Neural cell (in vitro differentiated cells): Measurements from ENCODE around the gene POFUT1. TPM values are rescaled to one million over a fixed set of nuclear protein-coding genes. Genes with fewer than 3 reads are reported as not detected.

Source experiments
- H2AFZ ChIP-seq: fragments of 200-600, 300-800 bp; sonication (generic), shearing (Covaris generic); 2 replicates; pipeline ENCODE4 v1.6.0; 2014; ENCODE audit warnings: low read depth, mild to moderate bottlenecking, antibody characterized with exemption, low read length, moderate library complexity
- H3F3A ChIP-seq: fragments of 200-600 bp; shearing (Covaris generic); 2 replicates; pipeline ENCODE4 v1.6.1; 2016; ENCODE audit warnings: mild to moderate bottlenecking, moderate library complexity, mixed read lengths, antibody characterized with exemption, low read length; ENCODE audit not compliant: insufficient read depth, poor library complexity, severe bottlenecking
- H3K27ac ChIP-seq: fragments of 200-600, 300-800 bp; sonication (generic), shearing (Covaris generic); 2 replicates; pipeline ENCODE4 v1.5.1; 2014; ENCODE audit warnings: mild to moderate bottlenecking, low read length, moderate library complexity
- H3K27me3 ChIP-seq: fragments of 300-800, 200-600 bp; sonication (generic), shearing (Covaris generic); 2 replicates; pipeline ENCODE4 v1.6.0; 2014; ENCODE audit warnings: mild to moderate bottlenecking, low read depth, low read length, moderate library complexity; ENCODE audit not compliant: insufficient read depth
- H3K36me3 ChIP-seq: fragments of 300-800, 200-600 bp; sonication (generic), shearing (Covaris generic); 2 replicates; pipeline ENCODE4 v1.5.1; 2014; ENCODE audit warnings: mild to moderate bottlenecking, antibody characterized with exemption, low read length, moderate library complexity; ENCODE audit not compliant: insufficient read depth
- H3K4me2 ChIP-seq: fragments of 300-800, 200-600 bp; sonication (generic), shearing (Covaris generic); 2 replicates; pipeline ENCODE4 v1.6.0; 2014; ENCODE audit warnings: mild to moderate bottlenecking, low read length
- H3K4me3 ChIP-seq: fragments of 300-800, 200-600 bp; sonication (generic), shearing (Covaris generic); 2 replicates; pipeline ENCODE4 v1.5.1; 2014; ENCODE audit warnings: mild to moderate bottlenecking, low read length, moderate library complexity
- H3K79me2 ChIP-seq: fragments of 200-600 bp; shearing (Covaris generic); replicated peaks from 2 replicates; pipeline ENCODE4 v1.6.0; 2014; ENCODE audit warnings: mild to moderate bottlenecking, low read length, moderate library complexity; ENCODE audit not compliant: insufficient read depth
- H3K9ac ChIP-seq: fragments of 300-800, 200-600 bp; sonication (generic), shearing (Covaris generic); 2 replicates; pipeline ENCODE4 v1.6.1; 2016; ENCODE audit warnings: mild to moderate bottlenecking, low read length, mixed read lengths
- H3K9me2 ChIP-seq: fragments of 200-600 bp; shearing (Covaris generic); 2 replicates; pipeline ENCODE4 v1.6.1; 2016; ENCODE audit warnings: mild to moderate bottlenecking, low read length, mixed read lengths; ENCODE audit not compliant: insufficient read depth
- H3K9me3 ChIP-seq: fragments of 200-600, 300-800 bp; sonication (generic), shearing (Covaris generic); 2 replicates; pipeline ENCODE4 v1.6.1; 2016; ENCODE audit warnings: mild to moderate bottlenecking, mixed run types, low read length, moderate library complexity, mixed read lengths
- H4K20me1 ChIP-seq: fragments of 200-600 bp; shearing (Covaris generic); 2 replicates; pipeline ENCODE4 v1.6.1; 2016; ENCODE audit warnings: mild to moderate bottlenecking, mixed run types; ENCODE audit not compliant: insufficient read depth
- CTCF ChIP-seq: fragments of 450-650 bp; IDR thresholded peaks from 2 replicates; pipeline ENCODE4 v1.5.1; 2014; ENCODE audit warnings: antibody characterized with exemption, mild to moderate bottlenecking, moderate library complexity; ENCODE audit not compliant: poor library complexity, severe bottlenecking
- EP300 ChIP-seq: fragments of 450-650 bp; conservative IDR thresholded peaks from 2 replicates; pipeline ENCODE4 v1.6.1; 2014; ENCODE audit warnings: antibody characterized with exemption, mild to moderate bottlenecking, moderate library complexity; ENCODE audit not compliant: poor library complexity, severe bottlenecking
- EZH2 ChIP-seq: fragments of 200-600, 300-800 bp; shearing (Covaris generic), sonication (generic); IDR thresholded peaks from 2 replicates; pipeline ENCODE4 v1.6.1; 2014; ENCODE audit warnings: antibody characterized with exemption, low read length, borderline replicate concordance, mild to moderate bottlenecking; ENCODE audit not compliant: insufficient read depth, poor library complexity, severe bottlenecking
- MXI1 ChIP-seq: fragments of 450-650 bp; conservative IDR thresholded peaks from 2 replicates; pipeline ENCODE4 v1.6.1; 2014; ENCODE audit warnings: antibody characterized with exemption, mild to moderate bottlenecking; ENCODE audit not compliant: poor library complexity, severe bottlenecking
- POLR2AphosphoS5 ChIP-seq: IDR thresholded peaks from 2 replicates; pipeline ENCODE4 v1.6.1; 2012
- RAD21 ChIP-seq: fragments of 450-650 bp; conservative IDR thresholded peaks from 2 replicates; pipeline ENCODE4 v1.6.1; 2014; ENCODE audit warnings: antibody characterized with exemption, mild to moderate bottlenecking, moderate library complexity
- REST ChIP-seq: IDR thresholded peaks from 2 replicates; pipeline ENCODE4 v1.6.1; 2012; ENCODE audit warnings: borderline replicate concordance
- SMC3 ChIP-seq: fragments of 450-650 bp; conservative IDR thresholded peaks from 2 replicates; pipeline ENCODE4 v1.6.1; 2014; ENCODE audit warnings: antibody characterized with exemption, mild to moderate bottlenecking, moderate library complexity; ENCODE audit not compliant: poor library complexity
- TAF1 ChIP-seq: IDR thresholded peaks from 2 replicates; pipeline ENCODE4 v1.6.1; 2012; ENCODE audit warnings: low read depth
- polyA plus RNA-seq: library from polyadenylated mRNA; depleted of rRNA; stranded (reverse); fragments of >200 nt; gene quantifications from 2 replicates; pipeline ENCODE4 v1.2.3, GENCODE V29; 2014

Gene POFUT1
- polyA plus RNA-seq, 1 donor from 2014 or later, result 14.0 TPM

GRCh38 chr20:32158943-32159660 is 48.6 kb upstream of the POFUT1 start:
- H3K36me3 ChIP-seq, result peaks cover 22% of the 10 kb centered on the region
- no peak for TF ChIP-seq EP300
- TF ChIP-seq SMC3, result no peak
- TF ChIP-seq RAD21, result no peak
- TF ChIP-seq MXI1, result no peak
- TF ChIP-seq CTCF, result no peak
- TF ChIP-seq TAF1, result no peak
- no peak for TF ChIP-seq EZH2
- TF ChIP-seq POLR2AphosphoS5, result no peak
- TF ChIP-seq REST, result no peak
- H3K27ac ChIP-seq, result no peak overlapping the region

GRCh38 chr20:32159766-32160221 is 47.9 kb upstream of the POFUT1 start:
- no peak overlapping the region for H2AFZ ChIP-seq
- H3K4me2 ChIP-seq, result no peak overlapping the region
- H3K9ac ChIP-seq, result no peak overlapping the region
- TF ChIP-seq EP300 (no peak), SMC3 (no peak), CTCF (no peak), EZH2 (no peak), MXI1 (no peak), TAF1 (no peak), REST (no peak), RAD21 (no peak), POLR2AphosphoS5 (no peak)
- no peak overlapping the region for H3K27ac ChIP-seq
- H4K20me1 ChIP-seq, result no peaks in the 10 kb centered on the region
- H3K9me3 ChIP-seq, result no peaks in the 10 kb centered on the region
- H3K79me2 ChIP-seq, result no peaks in the 10 kb centered on the region
- H3K36me3 ChIP-seq, result peaks cover 22% of the 10 kb centered on the region
- H3K9me2 ChIP-seq, result no peaks in the 10 kb centered on the region
- no peaks in the 10 kb centered on the region for H3K27me3 ChIP-seq
- no peak overlapping the region for H3K4me3 ChIP-seq
- no peaks in the 10 kb centered on the region for H3F3A ChIP-seq

More at GRCh38 chr20:32158943-32159660, 48.6 kb upstream of the POFUT1 start:
- H3K27me3 ChIP-seq, result no peaks in the 10 kb centered on the region
- H3K4me2 ChIP-seq, result no peak overlapping the region
- H3K9me3 ChIP-seq, result no peaks in the 10 kb centered on the region
- H3K79me2 ChIP-seq, result no peaks in the 10 kb centered on the region
- H3F3A ChIP-seq, result no peaks in the 10 kb centered on the region
- H4K20me1 ChIP-seq, result no peaks in the 10 kb centered on the region
- H2AFZ ChIP-seq, result no peak overlapping the region
- no peak overlapping the region for H3K9ac ChIP-seq
- no peaks in the 10 kb centered on the region for H3K9me2 ChIP-seq
- H3K4me3 ChIP-seq, result no peak overlapping the region
